Lower leg skin (tissue), 4 donors: ENCODE measurements around the gene FCHO1. TPM values are rescaled to one million over a fixed set of nuclear protein-coding genes. Genes with fewer than 3 reads are reported as not detected.

Source experiments
- DNase-seq, 2 donors: peaks; one replicate each; pipeline ENCODE4 v3.0.0-alpha.2; 2019; ENCODE audit warnings: low spot score in 2 of 2
- H3K4me3 ChIP-seq: fragments of 200-600 bp; sonication (generic); 2 replicates; pipeline ENCODE4 v1.5.1; 2017; ENCODE audit warnings: mild to moderate bottlenecking, low read depth; ENCODE audit not compliant: poor library complexity, severe bottlenecking
- POLR2A ChIP-seq, 2 donors: fragments of 450-650 bp; IDR thresholded peaks; one replicate each; pipeline ENCODE4 v1.6.1; 2016 to 2017; ENCODE audit warnings: antibody characterized with exemption in 2 of 2, mild to moderate bottlenecking in 1 of 2, moderate library complexity in 1 of 2
- WGBS, 2 donors: methylation state at CpG; one replicate each; pipeline ENCODE4 v1.1.5; 2018; 5-methylcytosine and 5-hydroxymethylcytosine counted together
- intact Hi-C: fragments of 100-400 bp; cut with DNase I; formaldehyde crosslinking; loops from one replicate; pipeline ENCODE4 v1.15.0; 2023; ENCODE audit warnings: low total_unique reads
- total RNA-seq, 4 donors: library from RNA; depleted of rRNA; stranded (reverse); fragments of >200 nt; gene quantifications; one replicate each; pipeline ENCODE4 v1.1.0, GENCODE V29; 2016
- TF ChIP-seq, protein P1 (sequence below), 3 donors: fragments of 450-650 bp; IDR thresholded peaks; one replicate each; pipeline ENCODE4 v1.5.1; 2016; ENCODE audit warnings: antibody characterized with exemption in 3 of 3, mild to moderate bottlenecking in 3 of 3, moderate library complexity in 2 of 3

Gene FCHO1
- total RNA-seq, 4 donors from 2014 or later: 38.7 to 78.4 (median 56.3) TPM

DNA sequence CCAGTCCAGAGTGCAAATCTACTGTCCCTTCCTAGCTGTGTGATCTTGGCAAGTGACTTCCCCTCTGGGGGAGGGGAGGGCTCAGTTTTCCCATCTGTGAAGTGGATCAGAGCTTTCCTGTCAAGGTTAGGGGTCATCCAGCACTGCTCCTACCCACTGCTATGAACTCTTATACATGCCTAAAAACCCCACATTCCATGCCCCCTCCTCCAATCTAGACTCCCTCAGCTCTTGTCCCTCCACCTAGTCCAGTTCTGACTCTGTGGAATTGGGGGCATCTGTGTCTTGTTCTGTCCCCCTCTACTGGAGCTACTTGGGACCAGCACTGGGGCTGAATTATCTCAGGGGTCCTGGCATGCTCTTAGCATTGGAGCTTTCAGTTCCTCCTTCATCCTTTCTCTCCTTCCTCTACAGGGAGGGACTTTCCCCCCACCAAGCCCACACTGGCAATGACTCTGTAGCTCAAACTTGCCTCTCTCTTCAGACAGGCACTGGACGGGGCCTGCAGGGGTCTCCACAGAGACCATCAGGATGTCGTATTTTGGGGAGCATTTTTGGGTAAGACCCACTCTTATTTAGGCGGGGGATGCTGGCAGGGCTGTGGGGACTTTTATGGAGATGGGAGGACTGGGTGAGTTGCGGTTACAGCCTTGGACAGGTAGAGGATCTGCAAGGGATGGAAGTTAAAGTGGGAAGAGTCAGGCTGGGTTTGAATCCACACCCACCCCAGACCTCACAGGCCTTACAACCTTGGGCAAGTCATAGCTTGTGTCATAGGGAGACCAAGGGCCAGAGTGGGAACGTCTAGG is 3.6 kb downstream of the FCHO1 start:
- TF ChIP-seq POLR2A (IDR thresholded peaks at IDR 0.05): no peak
- TF ChIP-seq, protein P1, sequence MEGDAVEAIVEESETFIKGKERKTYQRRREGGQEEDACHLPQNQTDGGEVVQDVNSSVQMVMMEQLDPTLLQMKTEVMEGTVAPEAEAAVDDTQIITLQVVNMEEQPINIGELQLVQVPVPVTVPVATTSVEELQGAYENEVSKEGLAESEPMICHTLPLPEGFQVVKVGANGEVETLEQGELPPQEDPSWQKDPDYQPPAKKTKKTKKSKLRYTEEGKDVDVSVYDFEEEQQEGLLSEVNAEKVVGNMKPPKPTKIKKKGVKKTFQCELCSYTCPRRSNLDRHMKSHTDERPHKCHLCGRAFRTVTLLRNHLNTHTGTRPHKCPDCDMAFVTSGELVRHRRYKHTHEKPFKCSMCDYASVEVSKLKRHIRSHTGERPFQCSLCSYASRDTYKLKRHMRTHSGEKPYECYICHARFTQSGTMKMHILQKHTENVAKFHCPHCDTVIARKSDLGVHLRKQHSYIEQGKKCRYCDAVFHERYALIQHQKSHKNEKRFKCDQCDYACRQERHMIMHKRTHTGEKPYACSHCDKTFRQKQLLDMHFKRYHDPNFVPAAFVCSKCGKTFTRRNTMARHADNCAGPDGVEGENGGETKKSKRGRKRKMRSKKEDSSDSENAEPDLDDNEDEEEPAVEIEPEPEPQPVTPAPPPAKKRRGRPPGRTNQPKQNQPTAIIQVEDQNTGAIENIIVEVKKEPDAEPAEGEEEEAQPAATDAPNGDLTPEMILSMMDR (IDR thresholded peaks at IDR 0.05): no peak
- WGBS, 2 donors: 72 to 73% methylated on average over 5 of the region's 5 CpGs
- no peak for DNase-seq
- intact Hi-C loops: no loop called here
- H3K4me3 ChIP-seq: no peak overlapping the region

DNA sequence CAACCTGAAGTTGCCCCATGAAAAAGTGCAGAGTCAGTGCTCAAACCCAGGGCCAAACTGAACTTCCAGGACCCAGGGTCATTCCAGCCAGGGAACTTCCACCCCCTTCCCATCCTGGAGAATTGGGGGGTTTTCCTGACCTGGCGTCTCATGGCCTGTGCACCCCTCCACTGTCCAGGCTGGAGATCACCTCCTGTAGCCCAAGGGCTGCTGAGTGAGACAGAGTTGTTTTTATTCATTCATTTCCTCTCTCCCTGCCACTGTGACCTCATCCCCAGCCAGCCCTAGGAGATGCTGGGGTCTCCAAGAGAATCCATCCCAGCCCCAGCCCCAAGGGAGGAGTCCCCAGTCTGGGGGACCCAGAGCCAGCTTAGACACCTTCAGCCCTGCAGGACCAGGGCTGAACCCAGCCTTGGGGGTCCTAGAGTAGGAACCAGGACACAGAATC is 4.2 kb downstream of the FCHO1 start:
- WGBS, 2 donors: 45 to 58% methylated on average over 1 of the region's 1 CpG
- no peak overlapping the region for H3K4me3 ChIP-seq
- DNase-seq: no peak
- TF ChIP-seq, protein P1 (IDR thresholded peaks at IDR 0.05): no peak
- TF ChIP-seq POLR2A (IDR thresholded peaks at IDR 0.05): no peak
- intact Hi-C loops: no loop called here

DNA sequence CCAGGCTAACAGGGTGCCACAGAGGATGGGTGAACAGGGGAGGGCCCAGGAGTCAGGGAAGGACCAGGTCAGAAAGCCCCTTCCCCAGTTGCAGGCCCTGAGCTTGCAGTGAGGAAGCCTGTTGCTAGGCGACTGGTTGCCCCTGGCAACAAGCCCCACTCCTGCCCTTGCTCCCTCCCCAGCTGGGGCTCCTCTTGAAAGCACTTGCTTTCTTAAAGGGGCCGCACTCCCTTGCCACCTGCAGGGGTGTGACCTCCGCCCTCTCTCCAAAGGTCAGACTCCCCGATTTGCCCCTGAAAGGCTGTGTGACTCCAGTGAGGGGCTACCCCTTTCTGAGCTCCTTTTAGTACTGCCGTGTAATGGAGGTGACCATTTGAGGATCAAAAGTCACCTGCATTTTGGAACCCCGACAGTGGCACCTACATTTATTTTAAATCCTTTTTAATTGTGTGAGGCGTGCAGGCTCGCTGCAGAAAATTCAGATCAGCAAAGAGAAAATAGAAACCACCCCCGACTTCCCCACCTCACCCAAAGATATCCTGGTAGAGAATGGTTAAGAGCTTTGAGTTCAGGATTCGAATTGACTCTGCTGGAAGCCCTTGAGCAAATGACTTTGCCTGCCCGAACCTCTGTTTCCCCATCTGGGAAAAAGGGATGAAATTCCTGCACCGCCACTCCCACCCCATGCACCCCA is 4.8 kb downstream of the FCHO1 start:
- intact Hi-C loops: no loop called here
- 49 to 50% methylated on average over 12 of the region's 12 CpGs for WGBS, 2 donors

DNA sequence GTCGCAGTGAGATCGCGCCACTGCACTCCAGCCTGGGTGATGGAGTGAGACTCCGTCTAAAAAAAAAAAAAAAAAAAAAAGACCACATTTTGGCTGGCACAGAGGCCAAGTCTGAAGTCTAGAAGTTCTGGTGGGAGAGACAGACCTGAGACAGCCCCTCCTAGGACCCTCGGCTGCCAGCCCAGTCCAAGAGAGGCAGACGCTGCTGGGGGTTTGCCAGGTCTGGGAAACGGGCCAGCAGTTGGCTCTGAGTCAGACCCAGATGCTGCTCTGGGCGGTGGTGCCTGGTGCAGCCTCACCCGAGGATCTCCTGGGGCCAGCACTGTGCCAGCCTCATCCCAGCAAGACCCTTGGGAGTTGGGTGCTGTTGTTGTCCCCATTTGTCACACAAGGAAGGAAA is 5.8 kb downstream of the FCHO1 start:
- no peak for TF ChIP-seq POLR2A (IDR thresholded peaks at IDR 0.05)
- TF ChIP-seq, protein P1 (IDR thresholded peaks at IDR 0.05): no peak
- intact Hi-C loops: no loop called here
- 17 to 24% methylated on average over 8 to 9 of the region's 9 CpGs for WGBS, 2 donors
- no peak overlapping the region for H3K4me3 ChIP-seq
- DNase-seq: peak; percentile 29 to 90

More for the DNA sequence above, 4.8 kb downstream of the FCHO1 start:
- DNase-seq: no peak
- no peak for TF ChIP-seq POLR2A (IDR thresholded peaks at IDR 0.05)
- TF ChIP-seq, protein P1 (IDR thresholded peaks at IDR 0.05): no peak
- H3K4me3 ChIP-seq: no peak overlapping the region

DNA sequence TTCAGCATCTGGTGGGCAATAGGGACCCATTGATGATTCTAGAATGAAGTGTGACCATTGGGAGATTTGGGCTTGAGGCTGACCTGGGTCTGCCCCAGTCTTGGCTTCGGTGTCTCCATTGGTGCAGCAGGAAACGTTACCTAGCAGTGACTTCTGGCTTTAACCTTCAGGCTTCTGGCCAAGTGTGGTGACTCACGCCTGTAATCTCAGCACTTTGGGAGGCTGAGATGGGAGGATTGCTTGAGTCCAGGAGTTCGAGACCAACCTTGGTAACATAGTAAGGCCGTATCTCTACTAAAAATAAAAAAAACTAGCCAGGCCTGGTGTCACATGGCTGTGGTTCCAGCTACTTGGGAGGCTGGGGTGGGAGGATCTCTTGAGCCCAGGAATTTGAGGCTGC is 7.2 kb downstream of the FCHO1 start:
- WGBS, 2 donors: 56 to 59% methylated on average over 5 of the region's 5 CpGs
- intact Hi-C loops: no loop called here
- TF ChIP-seq, protein P1 (IDR thresholded peaks at IDR 0.05): no peak
- TF ChIP-seq POLR2A (IDR thresholded peaks at IDR 0.05): no peak

More for the DNA sequence above, 7.2 kb downstream of the FCHO1 start:
- DNase-seq: no peak
- H3K4me3 ChIP-seq: no peak overlapping the region
